MCF 10A (cell line): ENCODE measurements around the gene NES. TPM values are rescaled to one million over a fixed set of nuclear protein-coding genes. Genes with fewer than 3 reads are reported as not detected.

Experiments
- BruUV-seq: library from RNA; stranded (reverse); fragments of 400-500 nt; replicated peaks from 2 replicates; lab custom pipeline; 2021; lab: Mats Ljungman, UMichigan
- CTCF ChIA-PET: fragments of 300-600 bp; sonication (Branson Sonifier 250); formaldehyde crosslinking; extraction: SDS; loops from one replicate; lab custom pipeline; 2021; ENCODE audit warnings: antibody characterized with exemption, inconsistent platforms; lab: Yijun Ruan, JAX
- POLR2A ChIA-PET: fragments of 300-600, 350-650 bp; sonication (Branson Sonifier 250); formaldehyde crosslinking; extraction: SDS; loops from one replicate; lab custom pipeline; 2020; ENCODE audit warnings: antibody characterized with exemption, inconsistent platforms; lab: Yijun Ruan, JAX
- DNase-seq: peaks from one replicate; pipeline ENCODE4 v3.0.0-alpha.2; 2018; ENCODE audit not compliant: unreplicated experiment
- H3K27ac Mint-ChIP-seq: one replicate; pipeline ENCODE4 v1.8.0; 2022; ENCODE audit warnings: mild to moderate bottlenecking, low read depth, mixed read lengths; ENCODE audit not compliant: unreplicated experiment
- H3K27me3 Mint-ChIP-seq: one replicate; pipeline ENCODE4 v1.8.0; 2022; ENCODE audit warnings: mixed read lengths; ENCODE audit not compliant: insufficient read depth, unreplicated experiment
- H3K36me3 Mint-ChIP-seq: one replicate; pipeline ENCODE4 v1.8.0; 2022; ENCODE audit warnings: mild to moderate bottlenecking, moderate library complexity, mixed read lengths; ENCODE audit not compliant: insufficient read depth, unreplicated experiment
- H3K4me1 Mint-ChIP-seq: one replicate; pipeline ENCODE4 v1.8.0; 2022; ENCODE audit warnings: mixed read lengths; ENCODE audit not compliant: insufficient read depth, unreplicated experiment
- H3K4me3 Mint-ChIP-seq: one replicate; pipeline ENCODE4 v1.8.0; 2022; ENCODE audit warnings: mild to moderate bottlenecking, moderate library complexity, mixed read lengths; ENCODE audit not compliant: unreplicated experiment
- H3K9me3 Mint-ChIP-seq: one replicate; pipeline ENCODE4 v1.8.0; 2022; ENCODE audit warnings: mixed read lengths; ENCODE audit not compliant: unreplicated experiment
- CTCF ChIP-seq: fragments of 200-600 bp; IDR thresholded peaks from one replicate; pipeline ENCODE4 v1.8.0; 2022; ENCODE audit warnings: antibody characterized with exemption, mild to moderate bottlenecking; ENCODE audit not compliant: unreplicated experiment
- intact Hi-C: fragments of 100-400 bp; cut with micrococcal nuclease; formaldehyde crosslinking; loops from 2 replicates; pipeline ENCODE4 v1.14.1; 2022
- total RNA-seq: library from RNA; stranded (reverse); gene quantifications from 2 replicates; pipeline ENCODE4 v1.2.3, GENCODE V29; 2022

Gene NES
- total RNA-seq, 1 experiment from 2014 or later = not detected

GRCh38 chr1:156707417-156708217, 30.4 kb upstream of the NES start:
- CTCF ChIA-PET = interaction anchor here (0.6 to 47.2 kb wide), 11 partner anchors 5 to 187 kb away, joined by 3 to 2415 read pairs (median 5); partner anchors contain the start of genes CRABP2, GPATCH4, ISG20L2 and METTL25B
- no TSS peak for BruUV-seq
- no peak for TF ChIP-seq CTCF
- Mint-ChIP-seq H3K4me1 (peaks cover 41% of the 10 kb centered on the region), H3K4me3 (no peak overlapping the region), H3K36me3 (no peaks in the 10 kb centered on the region), H3K9me3 (no peaks in the 10 kb centered on the region), H3K27ac (no peak overlapping the region), H3K27me3 (no peaks in the 10 kb centered on the region)
- POLR2A ChIA-PET = interaction anchor here (0.6 to 9.9 kb wide), 3 partner anchors 12 to 451 kb away, joined by 3 to 63 read pairs (median 4); no protein-coding TSS in a partner anchor
- no peak for DNase-seq
- intact Hi-C loops = no loop called here

DNA sequence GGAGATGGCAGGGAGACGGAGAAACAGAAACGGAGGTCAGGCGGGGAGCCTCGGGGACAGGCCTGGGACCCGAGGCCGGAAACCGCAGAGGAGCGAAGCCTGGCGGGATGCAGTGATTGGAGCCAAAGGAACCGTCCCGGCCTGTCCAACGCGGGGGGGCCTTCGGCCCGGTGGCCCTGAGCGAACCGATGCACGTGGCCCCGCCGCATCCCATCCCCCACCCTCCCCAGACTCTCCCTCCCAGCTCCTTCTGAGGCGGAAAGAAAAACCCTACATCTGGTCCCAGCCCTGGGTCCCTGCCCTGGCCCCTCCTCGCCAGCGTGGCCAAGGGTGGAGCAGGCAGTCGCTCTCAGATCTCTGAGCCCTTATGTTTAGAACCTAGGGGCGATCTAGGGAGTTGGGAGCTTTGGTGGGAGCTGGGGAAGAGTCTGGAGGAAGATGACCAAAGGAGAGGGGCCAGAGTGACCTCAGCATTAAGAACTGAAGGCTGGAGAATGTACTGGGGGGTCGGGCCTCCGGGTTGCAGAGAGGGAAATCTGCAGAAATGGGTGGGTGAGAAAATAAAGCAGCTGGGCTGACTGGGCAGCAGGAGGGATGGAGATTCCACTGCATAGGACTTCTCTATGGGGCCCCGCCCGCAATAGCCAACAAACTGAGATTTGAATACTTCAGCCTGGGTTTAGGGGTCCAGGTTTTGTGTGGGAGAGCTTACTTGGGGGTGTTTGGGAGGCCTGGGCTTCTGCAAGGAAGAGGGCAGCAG, 29.6 kb upstream of the NES start:
- no peak for TF ChIP-seq CTCF
- intact Hi-C loops = loop anchor here (1.0 kb wide), 1 partner anchor 47 kb away; no protein-coding TSS in a partner anchor
- no peaks in the 10 kb centered on the region for H3K27me3 Mint-ChIP-seq
- peaks cover 33% of the 10 kb centered on the region for H3K4me1 Mint-ChIP-seq
- no peak overlapping the region for H3K4me3 Mint-ChIP-seq
- no peak for DNase-seq
- ChIA-PET CTCF (interaction anchor here (0.6 to 47.2 kb wide), 16 partner anchors 6 to 476 kb away, joined by 3 to 2415 read pairs (median 4); partner anchors contain the start of genes CRABP2, ISG20L2, LRRC71 and METTL25B), POLR2A (interaction anchor here (0.6 to 9.9 kb wide), 5 partner anchors 13 to 452 kb away, joined by 3 to 63 read pairs (median 4); no protein-coding TSS in a partner anchor)
- no TSS peak for BruUV-seq
- H3K9me3 Mint-ChIP-seq = no peaks in the 10 kb centered on the region
- no peaks in the 10 kb centered on the region for H3K36me3 Mint-ChIP-seq
- no peak overlapping the region for H3K27ac Mint-ChIP-seq

GRCh38 chr1:156705918-156706656, 28.9 kb upstream of the NES start:
- no TSS peak for BruUV-seq
- no peaks in the 10 kb centered on the region for H3K36me3 Mint-ChIP-seq
- peaks cover 38% of the 10 kb centered on the region for H3K4me1 Mint-ChIP-seq
- intact Hi-C loops = loop anchor here (1.0 kb wide), 2 partner anchors 17 to 46 kb away; no protein-coding TSS in a partner anchor
- no peaks in the 10 kb centered on the region for H3K9me3 Mint-ChIP-seq
- POLR2A ChIA-PET = interaction anchor here (0.7 to 9.9 kb wide), 4 partner anchors 17 to 207 kb away, joined by 3 to 63 read pairs (median 4); no protein-coding TSS in a partner anchor
- CTCF ChIA-PET = interaction anchor here (0.6 to 47.2 kb wide), 21 partner anchors 7 to 1455 kb away, joined by 3 to 2415 read pairs (median 3); partner anchors contain the start of genes CRABP2, ISG20L2, LRRC71 and METTL25B
- no peak overlapping the region for H3K27ac Mint-ChIP-seq
- TF ChIP-seq CTCF = peak; percentile 99
- DNase-seq = peak; percentile 57
- peak overlapping the region; percentile 30 for H3K4me3 Mint-ChIP-seq
- H3K27me3 Mint-ChIP-seq = no peaks in the 10 kb centered on the region
